CD4-positive, alpha-beta T cell (primary cell): Measurements from ENCODE around the gene DENND1A. TPM values are rescaled to one million over a fixed set of nuclear protein-coding genes. Genes with fewer than 3 reads are reported as not detected.

Experiments
- ATAC-seq: fragments of 200-7000 bp; cut with Tn5 transposase; one replicate; pipeline ENCODE4 v1.10.0; 2022; ENCODE audit warnings: mild to moderate bottlenecking; ENCODE audit not compliant: poor library complexity
- CTCF ChIA-PET: fragments of 350-600 bp; sonication (Branson Sonifier 250); formaldehyde crosslinking; loops from one replicate; lab custom pipeline; 2021; ENCODE audit warnings: antibody characterized with exemption, inconsistent platforms; lab: Charles Lee
- POLR2A ChIA-PET: fragments of 350-600 bp; sonication (Branson Sonifier 250); formaldehyde crosslinking; loops from one replicate; lab custom pipeline; 2021; ENCODE audit warnings: antibody characterized with exemption, inconsistent platforms; lab: Charles Lee
- DNase-seq, 14 experiments: peaks; one replicate each; pipeline ENCODE4 v3.0.0-alpha.2; 2013 to 2020; ENCODE audit warnings: mixed read lengths in 2 of 14
- H3K27ac ChIP-seq, 2 donors: one replicate each; pipeline versions ENCODE4 v1.5.1 to v1.7.0; 2013; ENCODE audit warnings: low read length in 2 of 2, low read depth in 1 of 2, mild to moderate bottlenecking in 1 of 2
- H3K27me3 ChIP-seq, 2 experiments: 1 replicate in 1 of 2; 2 replicates in 1 of 2; pipeline versions ENCODE4 v1.6.1 to v1.7.0; 2013; ENCODE audit warnings: low read length in 2 of 2, control low read depth in 1 of 2, mild to moderate bottlenecking in 1 of 2, moderate library complexity in 1 of 2; ENCODE audit not compliant: insufficient read depth in 2 of 2, control insufficient read depth in 1 of 2
- H3K36me3 ChIP-seq: one replicate; pipeline ENCODE4 v1.6.1; 2013; ENCODE audit warnings: low read length, control low read depth; ENCODE audit not compliant: insufficient read depth
- H3K4me1 ChIP-seq: one replicate; pipeline ENCODE4 v1.6.1; 2013; ENCODE audit warnings: low read length, control low read depth; ENCODE audit not compliant: insufficient read depth
- H3K4me3 ChIP-seq: one replicate; pipeline ENCODE4 v1.5.1; 2013; ENCODE audit warnings: mild to moderate bottlenecking, low read length, moderate library complexity
- H3K9me3 ChIP-seq, 2 experiments: 1 replicate in 1 of 2; 2 replicates in 1 of 2; pipeline versions ENCODE4 v1.6.1 to v1.7.0; 2013; ENCODE audit warnings: low read length in 2 of 2, mild to moderate bottlenecking in 2 of 2, control low read depth in 1 of 2, moderate library complexity in 1 of 2; ENCODE audit not compliant: control insufficient read depth in 1 of 2, insufficient read depth in 1 of 2
- H3K27ac Mint-ChIP-seq: one replicate; pipeline ENCODE4 v1.8.0; 2020; ENCODE audit warnings: mixed read lengths
- H3K27me3 Mint-ChIP-seq: one replicate; pipeline ENCODE4 v1.8.0; 2021; ENCODE audit warnings: mixed read lengths
- H3K36me3 Mint-ChIP-seq: one replicate; pipeline ENCODE4 v1.8.0; 2021; ENCODE audit warnings: low read depth, mixed read lengths
- H3K4me1 Mint-ChIP-seq: one replicate; pipeline ENCODE4 v1.8.0; 2021; ENCODE audit warnings: low read depth, mixed read lengths
- H3K4me3 Mint-ChIP-seq: one replicate; pipeline ENCODE4 v1.8.0; 2020; ENCODE audit warnings: mild to moderate bottlenecking, mixed read lengths
- H3K9me3 Mint-ChIP-seq: one replicate; pipeline ENCODE4 v1.8.0; 2020; ENCODE audit warnings: mixed read lengths
- intact Hi-C, 2 experiments: fragments of 100-400 bp; cut with DNase I in 1 of 2; cut with micrococcal nuclease in 1 of 2; formaldehyde crosslinking; loops; one replicate each; pipeline versions ENCODE4 v1.15.1 to v1.9.0; 2023 to 2025; cut with DNase I, micrococcal nuclease
- total RNA-seq, 174 experiments: library from RNA in 2 of 174; stranded (reverse) in 2 of 174; gene quantifications; one replicate each; pipeline ENCODE4 v1.2.3 and lab custom pipeline; 2021 to 2026
- TF ChIP-seq, protein P1 (sequence below): fragments of 200-600 bp; IDR thresholded peaks from one replicate; pipeline ENCODE4 v1.8.0; 2022; ENCODE audit warnings: antibody characterized with exemption, mild to moderate bottlenecking

The DENND1A gene
- total RNA-seq, 2 experiments from 2014 or later, result 20.0 to 20.6 TPM

DNA sequence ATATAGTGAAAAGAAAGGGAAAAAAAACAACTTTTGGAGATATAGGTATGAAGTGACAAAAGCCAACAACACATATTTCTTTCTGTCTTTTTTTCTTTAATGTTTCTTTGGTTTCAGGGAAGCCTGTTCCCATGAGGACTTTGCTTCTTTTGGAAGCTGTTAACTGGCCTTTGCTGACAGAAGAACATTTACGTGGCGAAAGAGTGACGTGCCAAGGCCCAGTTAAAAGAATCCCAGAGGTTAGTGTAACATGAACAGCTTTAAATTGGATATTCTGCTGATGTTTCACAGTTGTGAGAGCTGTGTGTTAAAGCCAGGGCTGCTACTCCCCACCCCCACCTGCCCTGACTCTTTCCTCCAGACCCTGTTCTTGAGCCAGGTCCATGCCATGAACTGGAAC is 298.1 kb downstream of the DENND1A start:
- ChIA-PET CTCF (no interaction called here), POLR2A (no interaction called here)
- intact Hi-C loops, result no loop called here
- Mint-ChIP-seq H3K27ac (no peak overlapping the region), H3K36me3 (peaks cover 26% of the 10 kb centered on the region), H3K4me1 (peaks cover 9% of the 10 kb centered on the region), H3K4me3 (no peak overlapping the region), H3K27me3 (no peaks in the 10 kb centered on the region), H3K9me3 (no peaks in the 10 kb centered on the region)
- H3K27ac ChIP-seq, result no peak overlapping the region
- H3K27me3 ChIP-seq, result no peaks in the 10 kb centered on the region
- H3K36me3 ChIP-seq, result peaks cover 14% of the 10 kb centered on the region
- no peaks in the 10 kb centered on the region for H3K4me1 ChIP-seq
- ATAC-seq (no peak), DNase-seq (no peak)
- no peaks in the 10 kb centered on the region for H3K9me3 ChIP-seq
- H3K4me3 ChIP-seq, result no peak overlapping the region
- TF ChIP-seq, protein P1, sequence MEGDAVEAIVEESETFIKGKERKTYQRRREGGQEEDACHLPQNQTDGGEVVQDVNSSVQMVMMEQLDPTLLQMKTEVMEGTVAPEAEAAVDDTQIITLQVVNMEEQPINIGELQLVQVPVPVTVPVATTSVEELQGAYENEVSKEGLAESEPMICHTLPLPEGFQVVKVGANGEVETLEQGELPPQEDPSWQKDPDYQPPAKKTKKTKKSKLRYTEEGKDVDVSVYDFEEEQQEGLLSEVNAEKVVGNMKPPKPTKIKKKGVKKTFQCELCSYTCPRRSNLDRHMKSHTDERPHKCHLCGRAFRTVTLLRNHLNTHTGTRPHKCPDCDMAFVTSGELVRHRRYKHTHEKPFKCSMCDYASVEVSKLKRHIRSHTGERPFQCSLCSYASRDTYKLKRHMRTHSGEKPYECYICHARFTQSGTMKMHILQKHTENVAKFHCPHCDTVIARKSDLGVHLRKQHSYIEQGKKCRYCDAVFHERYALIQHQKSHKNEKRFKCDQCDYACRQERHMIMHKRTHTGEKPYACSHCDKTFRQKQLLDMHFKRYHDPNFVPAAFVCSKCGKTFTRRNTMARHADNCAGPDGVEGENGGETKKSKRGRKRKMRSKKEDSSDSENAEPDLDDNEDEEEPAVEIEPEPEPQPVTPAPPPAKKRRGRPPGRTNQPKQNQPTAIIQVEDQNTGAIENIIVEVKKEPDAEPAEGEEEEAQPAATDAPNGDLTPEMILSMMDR, result no peak

DNA sequence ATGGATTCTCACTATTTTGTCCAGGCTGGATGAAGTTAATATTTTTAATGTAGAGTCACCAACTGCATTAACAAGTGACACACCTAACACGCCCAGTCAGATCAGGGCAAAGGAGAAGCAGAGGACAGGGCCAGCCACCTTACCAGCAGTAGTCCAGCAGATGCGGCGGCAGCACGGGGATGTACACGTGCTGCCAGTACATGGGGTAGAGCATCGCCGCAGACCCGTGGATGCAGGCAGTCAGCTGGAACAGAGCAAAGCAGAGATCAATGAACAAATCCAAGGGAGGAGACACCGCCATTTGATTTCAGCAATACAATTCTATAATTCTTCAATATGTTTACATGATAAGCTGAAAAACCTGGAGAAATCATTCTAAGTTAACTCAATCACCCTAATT is 299.7 kb downstream of the DENND1A start:
- CTCF ChIA-PET, result interaction anchor here (0.5 kb wide), 1 partner anchor 32 kb away, joined by 3 read pairs; no protein-coding TSS in a partner anchor
- ATAC-seq, result no peak
- Mint-ChIP-seq H3K27me3 (no peaks in the 10 kb centered on the region), H3K27ac (no peak overlapping the region), H3K9me3 (no peaks in the 10 kb centered on the region), H3K4me3 (no peak overlapping the region), H3K4me1 (peaks cover 7% of the 10 kb centered on the region), H3K36me3 (peaks cover 36% of the 10 kb centered on the region)
- no peaks in the 10 kb centered on the region for H3K27me3 ChIP-seq
- H3K27ac ChIP-seq, result no peak overlapping the region
- peaks cover 14% of the 10 kb centered on the region for H3K36me3 ChIP-seq
- DNase-seq, result no peak
- TF ChIP-seq, protein P1, result no peak
- POLR2A ChIA-PET, result no interaction called here
- no peaks in the 10 kb centered on the region for H3K4me1 ChIP-seq
- no peak overlapping the region for H3K4me3 ChIP-seq
- no peaks in the 10 kb centered on the region for H3K9me3 ChIP-seq
- intact Hi-C loops, result no loop called here

DNA sequence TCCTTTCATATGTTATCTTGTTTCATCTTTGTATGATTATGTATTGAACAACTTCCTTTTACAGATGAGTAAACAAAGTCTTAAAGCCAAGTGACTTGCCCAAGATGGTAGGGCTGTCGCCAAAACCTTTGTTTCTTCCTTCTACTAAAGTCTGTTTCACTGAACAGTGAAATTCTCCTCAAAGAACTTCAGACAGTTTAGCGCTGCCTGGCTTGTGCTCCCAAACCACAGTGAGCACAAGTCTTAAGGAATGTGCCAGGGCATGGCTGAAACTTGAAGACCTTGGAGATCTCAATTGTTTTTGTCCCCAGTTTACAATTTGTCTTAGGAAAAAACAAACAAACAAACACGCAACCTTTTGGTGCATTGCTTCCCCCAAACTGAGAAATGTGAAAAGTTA is 300.4 kb downstream of the DENND1A start:
- Histone ChIP-seq H3K36me3 (peaks cover 14% of the 10 kb centered on the region), H3K4me1 (no peaks in the 10 kb centered on the region), H3K9me3 (no peaks in the 10 kb centered on the region), H3K27me3 (no peaks in the 10 kb centered on the region), H3K4me3 (no peak overlapping the region), H3K27ac (no peak overlapping the region)
- ChIA-PET CTCF (no interaction called here), POLR2A (no interaction called here)
- intact Hi-C loops, result no loop called here
- Mint-ChIP-seq H3K27me3 (no peaks in the 10 kb centered on the region), H3K9me3 (no peaks in the 10 kb centered on the region), H3K4me1 (peaks cover 2% of the 10 kb centered on the region), H3K27ac (no peak overlapping the region), H3K4me3 (no peak overlapping the region), H3K36me3 (peaks cover 36% of the 10 kb centered on the region)
- TF ChIP-seq, protein P1, result no peak
- no peak for DNase-seq
- no peak for ATAC-seq
